ENCODE measurements around the gene RAB40B.
A peak's percentile ranks its signal among the peaks of the same experiment; 100 is the strongest.

RAB40B gene

DNA sequence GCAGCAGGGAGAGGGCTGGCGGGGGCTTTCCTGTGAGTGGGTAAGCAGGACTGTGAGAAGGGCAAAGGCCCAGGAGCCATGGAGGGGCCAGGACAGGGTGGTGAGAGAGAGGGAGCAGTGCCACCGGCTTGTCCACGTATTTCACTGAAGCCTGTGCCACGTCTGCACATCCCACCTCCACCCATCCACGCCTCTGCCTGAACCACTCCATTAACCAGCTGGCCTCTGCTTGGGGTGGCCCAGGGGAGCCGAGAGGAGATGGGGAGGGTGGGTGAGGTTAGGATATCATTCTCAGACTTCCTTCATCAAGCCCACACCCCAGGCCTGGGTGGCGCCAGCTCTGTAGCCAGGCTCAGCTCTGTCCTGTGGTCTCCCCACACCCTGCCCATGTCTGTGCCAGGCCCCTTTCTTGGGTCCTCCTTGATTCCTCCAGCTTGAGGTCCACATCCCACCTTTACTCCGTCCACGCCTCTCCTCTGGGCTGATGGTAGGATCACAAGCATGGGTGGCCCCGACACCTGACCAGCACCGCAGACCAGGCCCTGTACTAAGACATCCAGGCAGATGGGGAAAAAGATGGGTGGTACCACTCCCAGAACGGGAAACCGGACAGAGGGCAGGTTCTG is 33.7 kb upstream of the RAB40B start:
- Histone ChIP-seq H3K9me3 (ENCODE audit: control insufficient read depth, low read length) (peaks cover 18% of the 10 kb centered on the region), H3K4me1 (ENCODE audit: control insufficient read depth, insufficient read depth, low read length, poor library complexity, severe bottlenecking) (no peaks in the 10 kb centered on the region), H3K4me3 (ENCODE audit: extremely low read depth, insufficient read depth, low read length, poor library complexity, severe bottlenecking) (no peak overlapping the region), H3K27ac (ENCODE audit: low read depth, low read length, severe bottlenecking) (no peak overlapping the region), H3K36me3 (ENCODE audit: control insufficient read depth, insufficient read depth, low read length) (peaks cover 45% of the 10 kb centered on the region)
- WGBS, 2 experiments (ENCODE audit: insufficient coverage in 2 of 2): 89 to 96% methylated on average over 6 to 8 of the region's 13 CpGs

- WGBS, 2 experiments (ENCODE audit: insufficient coverage in 2 of 2): 86 to 89% methylated on average over 45 to 48 of the region's 48 CpGs
- Histone ChIP-seq H3K27ac (ENCODE audit: low read depth, low read length, severe bottlenecking) (no peak overlapping the region), H3K4me3 (ENCODE audit: extremely low read depth, insufficient read depth, low read length, poor library complexity, severe bottlenecking) (no peak overlapping the region), H3K36me3 (ENCODE audit: control insufficient read depth, insufficient read depth, low read length) (peaks cover 61% of the 10 kb centered on the region), H3K4me1 (ENCODE audit: control insufficient read depth, insufficient read depth, low read length, poor library complexity, severe bottlenecking) (no peaks in the 10 kb centered on the region), H3K9me3 (ENCODE audit: control insufficient read depth, low read length) (peaks cover 17% of the 10 kb centered on the region)
Measured at GRCh38 chr17:82729479-82730260, 31.2 kb upstream of the RAB40B start.

GRCh38 chr17:82726427-82726826 is 27.9 kb upstream of the RAB40B start:
- WGBS, 2 experiments (ENCODE audit: insufficient coverage in 2 of 2): 96 to 97% methylated on average over 8 to 10 of the region's 10 CpGs
- no peaks in the 10 kb centered on the region for H3K9me3 ChIP-seq (ENCODE audit: control insufficient read depth, low read length)
- no peaks in the 10 kb centered on the region for H3K4me1 ChIP-seq (ENCODE audit: control insufficient read depth, insufficient read depth, low read length, poor library complexity, severe bottlenecking)
- H3K36me3 ChIP-seq (ENCODE audit: control insufficient read depth, insufficient read depth, low read length): peaks cover 61% of the 10 kb centered on the region
- no peak overlapping the region for H3K27ac ChIP-seq (ENCODE audit: low read depth, low read length, severe bottlenecking)
- H3K4me3 ChIP-seq (ENCODE audit: extremely low read depth, insufficient read depth, low read length, poor library complexity, severe bottlenecking): no peak overlapping the region

- peaks cover 65% of the 10 kb centered on the region for H3K36me3 ChIP-seq (ENCODE audit: control insufficient read depth, insufficient read depth, low read length)
- no peak overlapping the region for H3K4me3 ChIP-seq (ENCODE audit: extremely low read depth, insufficient read depth, low read length, poor library complexity, severe bottlenecking)
- H3K4me1 ChIP-seq (ENCODE audit: control insufficient read depth, insufficient read depth, low read length, poor library complexity, severe bottlenecking): no peaks in the 10 kb centered on the region
- 92 to 94% methylated on average over 20 to 25 of the region's 26 CpGs for WGBS, 2 experiments (ENCODE audit: insufficient coverage in 2 of 2)
- H3K27ac ChIP-seq (ENCODE audit: low read depth, low read length, severe bottlenecking): no peak overlapping the region
- no peaks in the 10 kb centered on the region for H3K9me3 ChIP-seq (ENCODE audit: control insufficient read depth, low read length)
Measured at GRCh38 chr17:82723169-82723807, 24.8 kb upstream of the RAB40B start.

GRCh38 chr17:82722341-82723013 is 24.0 kb upstream of the RAB40B start:
- H3K36me3 ChIP-seq (ENCODE audit: control insufficient read depth, insufficient read depth, low read length): peaks cover 60% of the 10 kb centered on the region
- H3K9me3 ChIP-seq (ENCODE audit: control insufficient read depth, low read length): no peaks in the 10 kb centered on the region
- H3K4me1 ChIP-seq (ENCODE audit: control insufficient read depth, insufficient read depth, low read length, poor library complexity, severe bottlenecking): no peaks in the 10 kb centered on the region
- no peak overlapping the region for H3K4me3 ChIP-seq (ENCODE audit: extremely low read depth, insufficient read depth, low read length, poor library complexity, severe bottlenecking)
- WGBS, 2 experiments (ENCODE audit: insufficient coverage in 2 of 2): 93 to 97% methylated on average over 10 to 15 of the region's 19 CpGs
- no peak overlapping the region for H3K27ac ChIP-seq (ENCODE audit: low read depth, low read length, severe bottlenecking)

GRCh38 chr17:82720204-82720603 is 21.7 kb upstream of the RAB40B start:
- Histone ChIP-seq H3K9me3 (ENCODE audit: control insufficient read depth, low read length) (no peaks in the 10 kb centered on the region), H3K27ac (ENCODE audit: low read depth, low read length, severe bottlenecking) (no peak overlapping the region), H3K36me3 (ENCODE audit: control insufficient read depth, insufficient read depth, low read length) (peaks cover 43% of the 10 kb centered on the region), H3K4me1 (ENCODE audit: control insufficient read depth, insufficient read depth, low read length, poor library complexity, severe bottlenecking) (no peaks in the 10 kb centered on the region), H3K4me3 (ENCODE audit: extremely low read depth, insufficient read depth, low read length, poor library complexity, severe bottlenecking) (no peak overlapping the region)
- 96 to 97% methylated on average over 19 of the region's 19 CpGs for WGBS, 2 experiments (ENCODE audit: insufficient coverage in 2 of 2)

DNA sequence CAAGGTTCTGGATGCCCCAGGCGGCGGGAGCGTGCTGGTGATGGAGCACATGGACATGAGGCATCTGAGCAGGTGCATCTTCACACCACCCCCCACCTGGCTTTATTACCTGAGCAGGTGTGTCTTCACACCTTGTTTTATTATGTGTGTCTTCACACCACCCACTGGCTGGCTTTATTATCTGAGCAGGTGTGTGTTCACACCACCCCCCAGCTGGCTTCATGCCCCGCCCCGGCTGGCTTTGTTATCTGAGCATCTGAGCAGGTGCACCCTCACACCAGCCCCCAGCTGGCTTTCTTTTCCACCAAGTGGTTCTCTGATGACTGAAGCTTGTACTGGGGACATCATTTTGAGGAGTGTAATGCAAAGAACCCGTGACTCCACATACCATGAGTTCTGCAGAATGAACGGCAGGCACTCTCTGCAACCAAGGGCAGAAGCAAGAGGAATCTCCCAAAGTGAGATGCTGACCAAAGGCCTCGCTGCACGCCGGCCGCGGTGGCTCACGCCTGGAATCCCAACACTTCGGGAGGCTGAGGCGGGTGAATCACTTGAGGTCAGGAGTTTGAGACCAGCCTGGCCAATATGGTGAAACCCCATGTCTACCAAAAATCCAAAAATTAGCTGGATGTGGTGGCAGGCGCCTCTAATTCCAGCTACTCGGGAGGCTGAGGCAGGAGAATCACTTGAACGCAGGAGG is 20.6 kb upstream of the RAB40B start:
- H3K27ac ChIP-seq (ENCODE audit: low read depth, low read length, severe bottlenecking): no peak overlapping the region
- 94 to 96% methylated on average over 14 to 16 of the region's 18 CpGs for WGBS, 2 experiments (ENCODE audit: insufficient coverage in 2 of 2)
- no peaks in the 10 kb centered on the region for H3K4me1 ChIP-seq (ENCODE audit: control insufficient read depth, insufficient read depth, low read length, poor library complexity, severe bottlenecking)
- peaks cover 36% of the 10 kb centered on the region for H3K36me3 ChIP-seq (ENCODE audit: control insufficient read depth, insufficient read depth, low read length)
- no peaks in the 10 kb centered on the region for H3K9me3 ChIP-seq (ENCODE audit: control insufficient read depth, low read length)
- no peak overlapping the region for H3K4me3 ChIP-seq (ENCODE audit: extremely low read depth, insufficient read depth, low read length, poor library complexity, severe bottlenecking)

- Histone ChIP-seq H3K27ac (ENCODE audit: low read depth, low read length, severe bottlenecking) (no peak within 1 kb of the TSS), H3K4me1 (ENCODE audit: control insufficient read depth, insufficient read depth, low read length, poor library complexity, severe bottlenecking) (no peaks in the 10 kb centered on the region), H3K9me3 (ENCODE audit: control insufficient read depth, low read length) (no peaks in the 10 kb centered on the region), H3K4me3 (ENCODE audit: extremely low read depth, insufficient read depth, low read length, poor library complexity, severe bottlenecking) (peak within 1 kb of the TSS; percentile 82), H3K36me3 (ENCODE audit: control insufficient read depth, insufficient read depth, low read length) (peaks cover 19% of the 10 kb centered on the region)
- WGBS, 2 experiments (ENCODE audit: insufficient coverage in 2 of 2): 1% methylated on average over 41 to 49 of the region's 75 CpGs
Measured at GRCh38 chr17:82716203-82717010, 17.9 kb upstream of the RAB40B start, which contains the start of gene FN3KRP. Gene FN3KRP, plus strand, starts transcription at chr17:82716706. Its CDS starts 50 bp downstream, at chr17:82716756.

- no peaks in the 10 kb centered on the region for H3K36me3 ChIP-seq (ENCODE audit: control insufficient read depth, insufficient read depth, low read length)
- WGBS, 2 experiments (ENCODE audit: insufficient coverage in 2 of 2): 90 to 93% methylated on average over 33 to 35 of the region's 35 CpGs
- no peaks in the 10 kb centered on the region for H3K9me3 ChIP-seq (ENCODE audit: control insufficient read depth, low read length)
- no peak overlapping the region for H3K27ac ChIP-seq (ENCODE audit: low read depth, low read length, severe bottlenecking)
- no peaks in the 10 kb centered on the region for H3K4me1 ChIP-seq (ENCODE audit: control insufficient read depth, insufficient read depth, low read length, poor library complexity, severe bottlenecking)
- H3K4me3 ChIP-seq (ENCODE audit: extremely low read depth, insufficient read depth, low read length, poor library complexity, severe bottlenecking): no peak overlapping the region
Measured at GRCh38 chr17:82713071-82713723, 14.7 kb upstream of the RAB40B start.
